BE2C (cell line): ENCODE data around the gene MAB21L2.

Experiments
- DNase-seq: peaks from one replicate; pipeline ENCODE4 v3.0.0-alpha.2; 2020
- H3K27me3 ChIP-seq: fragments of 250-450 bp; sonication (Bioruptor Pico); 2 replicates; pipeline ENCODE4 v1.5.1; 2020; ENCODE audit warnings: mild to moderate bottlenecking
- H3K36me3 ChIP-seq: fragments of 250-450 bp; sonication (Bioruptor Pico); 2 replicates; pipeline ENCODE4 v1.5.1; 2020; ENCODE audit warnings: mild to moderate bottlenecking
- H3K4me1 ChIP-seq: fragments of 250-450 bp; sonication (Bioruptor Pico); 2 replicates; pipeline ENCODE4 v1.5.1; 2020
- H3K4me3 ChIP-seq: 2 replicates; pipeline ENCODE4 v1.5.1; 2011; ENCODE audit warnings: low read depth, low read length
- H3K9me3 ChIP-seq: fragments of 250-450 bp; sonication (Bioruptor Pico); 2 replicates; pipeline ENCODE4 v1.5.1; 2020
- TF ChIP-seq, protein P1 (sequence below): IDR thresholded peaks from 2 replicates; pipeline ENCODE4 v1.5.1; 2012; ENCODE audit warnings: mild to moderate bottlenecking, low read depth, low read length

Gene MAB21L2

GRCh38 chr4:150582873-150583286 lies 929 bp downstream of the MAB21L2 start:
- Histone ChIP-seq H3K36me3 (peaks cover 63% of the 10 kb centered on the region), H3K4me3 (peak overlapping the region; percentile 91), H3K9me3 (no peaks in the 10 kb centered on the region), H3K4me1 (no peaks in the 10 kb centered on the region), H3K27me3 (no peaks in the 10 kb centered on the region)
- peak; percentile 38 for DNase-seq
- TF ChIP-seq, protein P1, sequence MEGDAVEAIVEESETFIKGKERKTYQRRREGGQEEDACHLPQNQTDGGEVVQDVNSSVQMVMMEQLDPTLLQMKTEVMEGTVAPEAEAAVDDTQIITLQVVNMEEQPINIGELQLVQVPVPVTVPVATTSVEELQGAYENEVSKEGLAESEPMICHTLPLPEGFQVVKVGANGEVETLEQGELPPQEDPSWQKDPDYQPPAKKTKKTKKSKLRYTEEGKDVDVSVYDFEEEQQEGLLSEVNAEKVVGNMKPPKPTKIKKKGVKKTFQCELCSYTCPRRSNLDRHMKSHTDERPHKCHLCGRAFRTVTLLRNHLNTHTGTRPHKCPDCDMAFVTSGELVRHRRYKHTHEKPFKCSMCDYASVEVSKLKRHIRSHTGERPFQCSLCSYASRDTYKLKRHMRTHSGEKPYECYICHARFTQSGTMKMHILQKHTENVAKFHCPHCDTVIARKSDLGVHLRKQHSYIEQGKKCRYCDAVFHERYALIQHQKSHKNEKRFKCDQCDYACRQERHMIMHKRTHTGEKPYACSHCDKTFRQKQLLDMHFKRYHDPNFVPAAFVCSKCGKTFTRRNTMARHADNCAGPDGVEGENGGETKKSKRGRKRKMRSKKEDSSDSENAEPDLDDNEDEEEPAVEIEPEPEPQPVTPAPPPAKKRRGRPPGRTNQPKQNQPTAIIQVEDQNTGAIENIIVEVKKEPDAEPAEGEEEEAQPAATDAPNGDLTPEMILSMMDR: no peak

GRCh38 chr4:150583287-150584110 lies 1.5 kb downstream of the MAB21L2 start:
- TF ChIP-seq, protein P1: 0 out of 2 replicates have a peak, but pooled peaks have one; percentile 4
- no peaks in the 10 kb centered on the region for H3K4me1 ChIP-seq
- peak; percentile 68 for DNase-seq
- no peaks in the 10 kb centered on the region for H3K27me3 ChIP-seq
- peaks cover 64% of the 10 kb centered on the region for H3K36me3 ChIP-seq
- H3K9me3 ChIP-seq: no peaks in the 10 kb centered on the region
- H3K4me3 ChIP-seq: peak overlapping the region; percentile 91

GRCh38 chr4:150584111-150584915 lies 2.4 kb downstream of the MAB21L2 start:
- H3K27me3 ChIP-seq: no peaks in the 10 kb centered on the region
- no peak for DNase-seq
- TF ChIP-seq, protein P1: 0 out of 2 replicates have a peak, but pooled peaks have one; percentile 0
- H3K9me3 ChIP-seq: no peaks in the 10 kb centered on the region
- H3K4me1 ChIP-seq: no peaks in the 10 kb centered on the region
- peak overlapping the region; percentile 91 for H3K4me3 ChIP-seq
- H3K36me3 ChIP-seq: peaks cover 66% of the 10 kb centered on the region

- DNase-seq: no peak
- Histone ChIP-seq H3K4me1 (no peaks in the 10 kb centered on the region), H3K27me3 (no peaks in the 10 kb centered on the region), H3K9me3 (no peaks in the 10 kb centered on the region), H3K4me3 (peak overlapping the region; percentile 91), H3K36me3 (peaks cover 61% of the 10 kb centered on the region)
- TF ChIP-seq, protein P1: no peak
Measured at GRCh38 chr4:150585611-150586010, 3.7 kb downstream of the MAB21L2 start.

DNA sequence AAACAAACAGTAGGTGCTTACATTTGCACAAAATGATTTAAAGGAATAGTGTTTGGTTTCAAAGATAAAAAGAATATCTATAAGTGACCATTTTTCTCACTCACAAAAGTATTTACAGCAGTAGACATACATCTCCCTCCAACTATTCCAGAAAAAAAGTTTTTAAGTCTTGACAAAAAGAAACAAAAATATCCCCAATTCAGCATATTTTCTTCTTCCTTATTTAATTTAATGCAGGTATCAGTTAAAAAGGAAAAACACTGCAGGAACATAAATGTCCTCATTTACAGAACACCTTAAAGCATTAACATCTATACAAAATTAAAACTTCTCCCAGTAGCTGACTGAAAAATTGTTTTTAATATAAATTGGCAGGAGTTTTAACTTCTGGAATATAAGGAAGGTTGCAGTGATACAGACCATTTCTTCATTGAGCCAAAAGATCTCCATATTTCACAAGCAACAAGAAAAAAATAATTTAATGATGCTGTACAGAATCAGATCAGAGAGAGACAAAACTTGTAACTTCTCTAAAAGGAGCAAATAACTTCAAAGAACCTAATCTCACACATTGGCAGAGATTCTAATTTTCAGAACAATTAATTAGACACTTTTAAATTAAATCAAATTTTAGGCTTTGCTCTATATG lies 4.3 kb downstream of the MAB21L2 start:
- Histone ChIP-seq H3K27me3 (no peaks in the 10 kb centered on the region), H3K36me3 (peaks cover 67% of the 10 kb centered on the region), H3K9me3 (no peaks in the 10 kb centered on the region), H3K4me3 (peak overlapping the region; percentile 91), H3K4me1 (peaks cover 4% of the 10 kb centered on the region; the same call in 1 of the 2 replicates)
- DNase-seq: no peak
- TF ChIP-seq, protein P1: no peak
